Trophoblast cell (in vitro differentiated cells and primary cell): ENCODE data around the gene CYTH4.

ENCODE experiments used
- DNase-seq, 2 donors: peaks; one replicate each; pipeline ENCODE4 v3.0.0-alpha.2; 2016
- H2AFZ ChIP-seq: 2 replicates; pipeline ENCODE4 v1.6.1; 2013; ENCODE audit warnings: low read length, moderate library complexity, mild to moderate bottlenecking; ENCODE audit not compliant: insufficient read depth, poor library complexity
- H2AK5ac ChIP-seq: 2 replicates; pipeline ENCODE4 v1.6.1; 2013; ENCODE audit warnings: mild to moderate bottlenecking, low read length
- H2BK120ac ChIP-seq: 2 replicates; pipeline ENCODE4 v1.6.1; 2013; ENCODE audit warnings: low read length, mild to moderate bottlenecking, moderate library complexity; ENCODE audit not compliant: insufficient read depth, poor library complexity
- H2BK12ac ChIP-seq: 2 replicates; pipeline ENCODE4 v1.6.1; 2013; ENCODE audit warnings: mild to moderate bottlenecking, low read length, moderate library complexity
- H2BK5ac ChIP-seq: 2 replicates; pipeline ENCODE4 v1.6.1; 2013; ENCODE audit warnings: low read length, low read depth, moderate library complexity, mild to moderate bottlenecking; ENCODE audit not compliant: poor library complexity
- H3K14ac ChIP-seq: 2 replicates; pipeline ENCODE4 v1.6.1; 2013; ENCODE audit warnings: mild to moderate bottlenecking, low read length
- H3K18ac ChIP-seq: 2 replicates; pipeline ENCODE4 v1.6.1; 2013; ENCODE audit warnings: mild to moderate bottlenecking, low read length
- H3K23ac ChIP-seq: 2 replicates; pipeline ENCODE4 v1.6.1; 2013; ENCODE audit warnings: low read length
- H3K27ac ChIP-seq: 2 replicates; pipeline ENCODE4 v1.5.1; 2013; ENCODE audit warnings: low read depth, mild to moderate bottlenecking, inconsistent platforms, low read length, moderate library complexity
- H3K27me3 ChIP-seq: 2 replicates; pipeline ENCODE4 v1.6.1; 2013; ENCODE audit warnings: inconsistent platforms, mild to moderate bottlenecking, low read length, moderate library complexity; ENCODE audit not compliant: insufficient read depth
- H3K36me3 ChIP-seq, 2 experiments: 1 replicate in 1 of 2; 2 replicates in 1 of 2; pipeline ENCODE4 v1.6.1; 2013; ENCODE audit warnings: low read length in 2 of 2, mild to moderate bottlenecking in 2 of 2, moderate library complexity in 1 of 2; ENCODE audit not compliant: insufficient read depth in 2 of 2, control insufficient read depth in 1 of 2
- H3K4ac ChIP-seq: 2 replicates; pipeline ENCODE4 v1.6.1; 2013; ENCODE audit warnings: low read depth, mild to moderate bottlenecking, low read length, moderate library complexity
- H3K4me1 ChIP-seq, 2 experiments: 1 replicate in 1 of 2; 2 replicates in 1 of 2; pipeline ENCODE4 v1.6.1; 2013; ENCODE audit warnings: low read length in 2 of 2, mild to moderate bottlenecking in 2 of 2, moderate library complexity in 1 of 2; ENCODE audit not compliant: insufficient read depth in 2 of 2, control insufficient read depth in 1 of 2
- H3K4me2 ChIP-seq: 2 replicates; pipeline ENCODE4 v1.6.1; 2013; ENCODE audit warnings: inconsistent platforms, mild to moderate bottlenecking, low read length, moderate library complexity
- H3K4me3 ChIP-seq: 2 replicates; pipeline ENCODE4 v1.5.1; 2013; ENCODE audit warnings: mild to moderate bottlenecking, low read depth, low read length, inconsistent platforms
- H3K79me1 ChIP-seq: one replicate; pipeline ENCODE4 v1.6.1; 2013; ENCODE audit warnings: low read length
- H3K79me2 ChIP-seq: 2 replicates; pipeline ENCODE4 v1.6.1; 2013; ENCODE audit warnings: low read length, mild to moderate bottlenecking; ENCODE audit not compliant: control insufficient read depth, insufficient read depth, poor library complexity
- H3K9ac ChIP-seq: 2 replicates; pipeline ENCODE4 v1.6.1; 2013; ENCODE audit warnings: mild to moderate bottlenecking, low read length
- H3K9me3 ChIP-seq: 2 replicates; pipeline ENCODE4 v1.6.1; 2013; ENCODE audit warnings: low read depth, mild to moderate bottlenecking, control low read depth, inconsistent platforms, low read length; ENCODE audit not compliant: insufficient read depth
- H4K12ac ChIP-seq: 2 replicates; pipeline ENCODE4 v1.6.1; 2013; ENCODE audit warnings: low read depth, mild to moderate bottlenecking, low read length, moderate library complexity
- H4K8ac ChIP-seq: 2 replicates; pipeline ENCODE4 v1.6.1; 2013; ENCODE audit warnings: low read depth, mild to moderate bottlenecking, low read length, moderate library complexity
- H4K91ac ChIP-seq: one replicate; pipeline ENCODE4 v1.6.1; 2013; ENCODE audit warnings: low read depth, mild to moderate bottlenecking, low read length, moderate library complexity
- WGBS: extraction: QIAGEN DNeasy Blood & Tissue Kit; methylation state at CpG from one replicate; pipeline ENCODE4 v1.1.7; 2013; ENCODE audit warnings: missing lambda C conversion rate; ENCODE audit not compliant: insufficient read length, insufficient coverage; ENCODE audit errors: extremely low coverage; 5-methylcytosine and 5-hydroxymethylcytosine counted together

CYTH4 gene

DNA sequence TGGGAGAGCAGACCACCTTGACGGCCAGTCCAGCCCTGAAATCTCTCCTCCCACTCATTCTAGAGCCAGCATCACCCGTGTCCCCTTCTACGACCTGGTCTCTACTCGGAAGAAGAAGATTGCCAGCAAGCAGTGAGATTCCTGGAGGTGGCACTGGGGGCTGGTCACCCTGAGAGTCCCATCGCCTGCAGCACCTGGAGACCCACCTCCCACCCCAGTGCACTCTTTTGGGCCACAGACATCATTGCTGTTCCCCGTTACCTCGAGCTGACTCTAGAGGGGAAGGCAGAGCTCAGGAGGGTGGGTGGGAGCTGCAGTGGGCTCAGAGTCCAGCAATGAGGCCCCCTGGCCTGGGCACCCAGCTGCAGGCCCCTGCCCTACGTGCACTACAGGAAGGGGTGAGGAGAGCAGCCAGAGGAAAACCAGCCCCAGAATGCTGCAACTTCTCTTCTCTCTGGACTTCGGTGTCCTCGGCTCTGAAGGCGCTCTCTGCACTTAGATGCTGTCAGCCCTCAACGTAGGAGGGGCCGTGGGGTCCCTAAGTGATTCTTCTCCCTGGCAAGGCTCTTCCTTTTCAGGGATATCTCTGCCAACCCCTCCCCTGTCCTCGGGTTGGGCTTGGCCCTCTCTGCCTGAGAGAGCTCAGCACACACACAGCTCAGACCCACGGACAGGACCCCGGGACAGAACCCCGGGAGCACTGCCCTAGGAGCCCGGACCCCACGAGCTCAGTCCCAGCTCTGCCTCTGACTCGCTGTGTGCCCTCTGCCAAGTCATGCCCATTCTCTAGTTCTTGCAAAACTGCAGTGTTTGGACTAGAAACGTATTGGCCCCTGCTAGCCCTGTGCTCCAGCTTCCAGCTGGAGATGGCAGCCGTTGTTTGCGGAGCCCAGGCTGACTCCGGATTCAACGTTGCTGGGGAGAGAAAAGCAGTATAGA, 31.3 kb downstream of the CYTH4 start:
- Histone ChIP-seq H2AFZ (no peak overlapping the region), H4K8ac (no peak overlapping the region), H3K18ac (no peak overlapping the region), H4K91ac (no peak overlapping the region), H3K9me3 (peaks cover 2% of the 10 kb centered on the region), H3K79me2 (no peaks in the 10 kb centered on the region), H2BK5ac (no peak overlapping the region), H2BK12ac (no peak overlapping the region), H3K4me1 (no peaks in the 10 kb centered on the region), H3K23ac (no peak overlapping the region), H3K4ac (no peak overlapping the region), H3K14ac (no peak overlapping the region), H3K4me3 (no peak overlapping the region), H3K9ac (no peak overlapping the region), H4K12ac (no peak overlapping the region), H3K36me3 (no peaks in the 10 kb centered on the region), H3K4me2 (no peak overlapping the region), H3K79me1 (no peaks in the 10 kb centered on the region), H2BK120ac (no peak overlapping the region), H3K27ac (no peak overlapping the region), H3K27me3 (no peaks in the 10 kb centered on the region), H2AK5ac (no peak overlapping the region)
- no peak for DNase-seq
- WGBS: no CpG with 5 or more reads among the region's 25 CpGs

DNA sequence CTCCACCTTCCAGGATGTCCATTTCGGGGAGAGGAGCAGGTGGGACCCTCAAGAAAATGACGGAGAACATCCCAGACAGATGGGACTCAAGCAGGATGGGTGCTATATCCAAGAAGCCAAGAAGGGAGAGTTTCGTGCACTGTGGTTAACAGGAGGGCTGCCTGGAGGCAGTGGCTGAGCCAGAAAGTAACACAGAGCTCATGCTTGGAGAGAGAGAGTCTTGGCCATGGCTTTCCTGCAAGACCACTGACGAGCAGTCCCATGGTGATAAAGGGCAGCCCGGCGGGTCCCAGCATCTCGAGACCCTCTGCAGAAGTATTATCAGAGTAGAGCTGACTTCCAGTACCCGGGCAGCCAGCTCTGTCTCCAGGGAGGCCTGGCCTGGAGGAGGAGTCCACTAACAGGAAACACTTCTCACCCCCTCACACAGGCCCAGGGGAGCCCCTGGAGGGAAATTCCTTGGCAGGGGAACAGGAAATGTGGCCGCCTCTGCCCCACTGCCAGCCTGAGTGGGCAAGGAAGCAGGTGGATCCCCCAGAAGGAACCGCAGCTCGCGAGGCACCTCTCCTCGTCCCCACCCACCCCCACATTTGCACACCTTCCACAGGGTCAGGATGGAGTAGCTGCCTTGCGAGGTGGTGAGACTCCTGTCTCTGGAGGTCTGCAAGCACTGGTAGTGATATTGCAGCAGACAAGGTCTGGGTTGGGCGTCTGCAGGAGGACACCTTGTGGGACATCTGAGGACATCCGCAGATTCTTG, 32.2 kb downstream of the CYTH4 start:
- H3K4me2 ChIP-seq: no peak overlapping the region
- no peak overlapping the region for H2BK5ac ChIP-seq
- H3K79me1 ChIP-seq: no peaks in the 10 kb centered on the region
- H2AK5ac ChIP-seq: no peak overlapping the region
- WGBS: no CpG with 5 or more reads among the region's 16 CpGs
- H3K27me3 ChIP-seq: no peaks in the 10 kb centered on the region
- H3K23ac ChIP-seq: no peak overlapping the region
- no peak overlapping the region for H4K91ac ChIP-seq
- H2BK12ac ChIP-seq: no peak overlapping the region
- no peak overlapping the region for H2BK120ac ChIP-seq
- H3K18ac ChIP-seq: no peak overlapping the region
- H4K12ac ChIP-seq: no peak overlapping the region
- H3K79me2 ChIP-seq: no peaks in the 10 kb centered on the region
- no peak overlapping the region for H4K8ac ChIP-seq
- no peak overlapping the region for H3K27ac ChIP-seq
- H3K4ac ChIP-seq: no peak overlapping the region
- H3K4me3 ChIP-seq: no peak overlapping the region
- peaks cover 2% of the 10 kb centered on the region for H3K9me3 ChIP-seq
- H3K4me1 ChIP-seq: no peaks in the 10 kb centered on the region
- no peaks in the 10 kb centered on the region for H3K36me3 ChIP-seq
- DNase-seq: no peak
- no peak overlapping the region for H2AFZ ChIP-seq
- no peak overlapping the region for H3K14ac ChIP-seq
- no peak overlapping the region for H3K9ac ChIP-seq

DNA sequence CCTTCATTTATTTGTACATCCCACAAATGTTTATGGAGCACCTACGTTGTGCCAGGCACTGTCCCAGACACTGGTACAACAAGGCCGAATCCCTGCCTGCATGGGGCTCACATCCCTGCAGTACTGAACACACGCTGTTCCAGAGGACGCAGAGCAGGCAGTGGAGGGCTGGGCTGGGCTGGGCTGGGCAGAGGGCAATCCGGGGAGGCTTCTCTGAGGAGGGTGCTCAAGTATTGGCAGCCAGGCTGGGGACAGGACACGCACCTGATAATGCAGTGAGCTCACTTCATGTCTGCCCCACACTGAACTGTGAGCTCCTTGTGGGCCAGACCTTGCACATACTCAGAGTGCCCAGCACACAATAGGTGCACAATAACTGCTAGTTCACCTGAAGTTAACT, 34.1 kb downstream of the CYTH4 start:
- WGBS: no CpG with 5 or more reads among the region's 6 CpGs
- peak overlapping the region; percentile 3 for H3K4me3 ChIP-seq
- H2AFZ ChIP-seq: no peak overlapping the region
- no peak overlapping the region for H3K27ac ChIP-seq
- H2BK12ac ChIP-seq: no peak overlapping the region
- no peaks in the 10 kb centered on the region for H3K36me3 ChIP-seq
- H3K18ac ChIP-seq: no peak overlapping the region
- H3K4me2 ChIP-seq: no peak overlapping the region
- H3K27me3 ChIP-seq: no peaks in the 10 kb centered on the region
- no peak overlapping the region for H4K8ac ChIP-seq
- no peak overlapping the region for H3K23ac ChIP-seq
- no peak overlapping the region for H2BK120ac ChIP-seq
- no peak overlapping the region for H2AK5ac ChIP-seq
- no peaks in the 10 kb centered on the region for H3K9me3 ChIP-seq
- no peak overlapping the region for H3K4ac ChIP-seq
- no peak overlapping the region for H4K12ac ChIP-seq
- no peak overlapping the region for H3K9ac ChIP-seq
- no peaks in the 10 kb centered on the region for H3K79me2 ChIP-seq
- H3K79me1 ChIP-seq: no peaks in the 10 kb centered on the region
- no peak overlapping the region for H2BK5ac ChIP-seq
- H4K91ac ChIP-seq: no peak overlapping the region
- no peak for DNase-seq
- H3K14ac ChIP-seq: no peak overlapping the region
- H3K4me1 ChIP-seq: no peaks in the 10 kb centered on the region

GRCh38 chr22:37316875-37317371, 34.6 kb downstream of the CYTH4 start:
- H2BK5ac ChIP-seq: no peak overlapping the region
- H3K4ac ChIP-seq: no peak overlapping the region
- H3K14ac ChIP-seq: no peak overlapping the region
- no peak overlapping the region for H4K12ac ChIP-seq
- H2BK120ac ChIP-seq: no peak overlapping the region
- no peak overlapping the region for H3K23ac ChIP-seq
- H4K91ac ChIP-seq: no peak overlapping the region
- no peak overlapping the region for H2BK12ac ChIP-seq
- H2AK5ac ChIP-seq: no peak overlapping the region
- no peak overlapping the region for H4K8ac ChIP-seq
- peak; percentile 81 to 95 for DNase-seq
- H3K79me2 ChIP-seq: no peaks in the 10 kb centered on the region
- H3K18ac ChIP-seq: no peak overlapping the region
- H3K4me2 ChIP-seq: no peak overlapping the region
- H3K9me3 ChIP-seq: no peaks in the 10 kb centered on the region
- no peaks in the 10 kb centered on the region for H3K4me1 ChIP-seq
- no peaks in the 10 kb centered on the region for H3K79me1 ChIP-seq
- no CpG with 5 or more reads among the region's 11 CpGs for WGBS
- no peaks in the 10 kb centered on the region for H3K36me3 ChIP-seq
- H2AFZ ChIP-seq: no peak overlapping the region
- no peaks in the 10 kb centered on the region for H3K27me3 ChIP-seq
- H3K9ac ChIP-seq: no peak overlapping the region
- H3K27ac ChIP-seq: no peak overlapping the region
- H3K4me3 ChIP-seq: no peak overlapping the region
